ENCODE measurements around the gene CPED1.
"Not testable (repeated sequence)": the region's sequence is repeated elsewhere in the genome, so short reads cannot be mapped to it uniquely, and the experiment has no call there.

Gene CPED1

DNA sequence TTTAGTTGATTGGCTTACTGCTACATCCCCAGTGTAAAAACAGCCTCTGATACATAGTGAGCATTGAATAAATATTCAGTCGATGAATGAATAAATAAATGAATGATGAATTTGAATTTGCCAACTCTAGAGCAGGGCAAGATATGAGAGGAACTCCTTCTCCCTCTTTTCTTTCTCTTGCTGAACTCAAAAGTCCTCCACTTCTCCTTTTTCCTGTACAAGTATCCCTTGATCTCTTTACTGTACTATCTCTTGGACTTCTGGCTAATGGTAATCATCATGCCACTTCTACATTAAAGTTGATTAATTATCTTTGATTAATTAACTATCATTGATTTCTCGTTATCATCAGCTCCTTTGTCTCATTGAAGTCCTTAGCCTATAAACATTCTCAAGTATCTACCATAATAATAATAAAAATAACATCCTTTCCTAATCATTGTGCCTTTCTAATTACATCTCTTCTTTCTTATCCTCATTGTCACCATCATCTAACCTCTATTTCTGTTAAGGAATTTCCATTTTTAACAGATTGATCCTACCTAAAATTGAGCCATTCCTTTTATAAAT lies 10.6 kb downstream of the CPED1 start:
- Mint-ChIP-seq H3K4me3 (no peak overlapping the region), H3K9me3 (no peaks in the 10 kb centered on the region), H3K4me1 (peaks cover 16% of the 10 kb centered on the region), H3K36me3 (no peaks in the 10 kb centered on the region), H3K27ac (no peak overlapping the region)
- ATAC-seq (no peak), DNase-seq (ENCODE audit: low spot score in 2 of 2) (no peak)

DNA sequence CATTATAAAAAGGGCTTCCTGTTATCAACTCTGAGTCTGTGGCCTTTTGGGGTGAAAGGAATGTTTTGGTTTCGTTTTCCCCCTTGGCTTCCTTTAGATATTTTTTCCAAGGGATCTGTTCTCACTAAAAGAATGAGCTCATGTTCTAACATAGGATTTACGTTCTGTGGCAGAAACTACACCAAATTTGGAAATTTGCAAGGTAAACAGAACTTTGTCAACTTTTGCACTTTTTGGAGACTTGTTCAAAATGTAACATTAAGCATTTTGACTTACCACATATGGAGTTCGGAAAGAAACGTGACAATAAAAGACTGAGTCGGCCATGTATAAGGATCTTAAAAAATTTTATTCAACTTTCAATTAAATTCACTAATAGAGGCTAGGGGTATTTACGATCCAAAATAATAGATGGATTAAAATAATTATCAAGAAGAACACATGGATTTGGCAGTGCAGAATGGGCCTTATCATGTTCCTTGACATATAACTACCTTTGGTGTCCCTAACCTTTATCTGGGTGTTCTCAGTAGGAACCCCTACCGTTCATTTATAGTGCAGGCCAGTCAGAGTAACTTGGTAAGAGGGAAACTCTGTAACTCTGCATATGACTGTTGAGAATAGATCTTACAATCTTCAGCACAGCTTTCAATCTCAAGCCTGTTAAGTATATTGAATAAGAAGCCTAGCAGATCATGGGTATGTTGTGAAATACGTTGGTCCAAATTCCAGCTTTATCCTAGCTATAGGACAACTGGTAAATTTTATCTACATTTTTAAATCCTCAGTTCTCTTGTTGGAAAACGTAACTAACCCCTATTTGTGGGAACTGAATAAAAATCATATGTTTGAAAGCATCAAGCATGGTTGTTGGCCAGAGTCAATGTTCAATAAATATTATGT lies 11.8 kb downstream of the CPED1 start:
- Mint-ChIP-seq H3K27ac (no peak overlapping the region), H3K4me3 (no peak overlapping the region)

DNA sequence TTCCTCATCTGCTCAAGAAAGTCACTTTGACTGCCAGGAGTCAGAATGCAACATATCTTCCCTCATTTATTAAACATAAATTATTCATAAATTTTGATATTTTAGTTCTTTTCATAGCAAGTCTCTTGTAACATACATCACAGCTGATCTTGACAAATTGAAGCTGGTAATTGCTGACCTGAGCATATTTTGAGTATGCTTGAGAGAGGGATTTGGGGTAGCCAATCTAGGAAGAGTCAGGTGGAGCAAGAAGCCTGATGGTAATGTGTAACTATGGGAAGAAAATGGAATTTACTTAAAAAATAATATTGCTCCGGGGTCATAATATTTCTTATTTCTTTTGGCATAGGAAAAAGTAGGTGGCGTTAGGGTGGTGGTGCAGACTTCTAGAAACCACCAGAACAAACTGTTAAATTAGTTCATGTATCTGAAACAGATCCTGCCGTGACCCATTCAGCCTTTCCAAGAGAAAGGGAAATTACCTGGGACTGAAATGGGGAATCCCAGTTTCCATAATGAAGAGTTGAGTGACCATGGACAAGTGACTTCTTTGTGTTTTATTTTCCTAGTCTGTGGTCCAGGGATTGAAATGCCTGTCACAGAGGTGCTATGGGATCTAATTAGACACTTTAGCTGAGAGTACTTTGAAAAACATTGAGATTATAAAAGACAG lies 12.9 kb downstream of the CPED1 start:
- ATAC-seq (no peak), DNase-seq (ENCODE audit: low spot score in 2 of 2) (no peak)
- no peak overlapping the region for H3K27ac Mint-ChIP-seq
- H3K4me3 Mint-ChIP-seq, result no peak overlapping the region
- H3K4me1 Mint-ChIP-seq, result peaks cover 8% of the 10 kb centered on the region
- H3K9me3 Mint-ChIP-seq, result no peaks in the 10 kb centered on the region
- no peaks in the 10 kb centered on the region for H3K36me3 Mint-ChIP-seq

More for the DNA sequence above, 11.8 kb downstream of the CPED1 start:
- H3K36me3 Mint-ChIP-seq, result no peaks in the 10 kb centered on the region
- no peaks in the 10 kb centered on the region for H3K9me3 Mint-ChIP-seq
- ATAC-seq (no peak), DNase-seq (ENCODE audit: low spot score in 2 of 2) (no peak)
- peaks cover 16% of the 10 kb centered on the region for H3K4me1 Mint-ChIP-seq

DNA sequence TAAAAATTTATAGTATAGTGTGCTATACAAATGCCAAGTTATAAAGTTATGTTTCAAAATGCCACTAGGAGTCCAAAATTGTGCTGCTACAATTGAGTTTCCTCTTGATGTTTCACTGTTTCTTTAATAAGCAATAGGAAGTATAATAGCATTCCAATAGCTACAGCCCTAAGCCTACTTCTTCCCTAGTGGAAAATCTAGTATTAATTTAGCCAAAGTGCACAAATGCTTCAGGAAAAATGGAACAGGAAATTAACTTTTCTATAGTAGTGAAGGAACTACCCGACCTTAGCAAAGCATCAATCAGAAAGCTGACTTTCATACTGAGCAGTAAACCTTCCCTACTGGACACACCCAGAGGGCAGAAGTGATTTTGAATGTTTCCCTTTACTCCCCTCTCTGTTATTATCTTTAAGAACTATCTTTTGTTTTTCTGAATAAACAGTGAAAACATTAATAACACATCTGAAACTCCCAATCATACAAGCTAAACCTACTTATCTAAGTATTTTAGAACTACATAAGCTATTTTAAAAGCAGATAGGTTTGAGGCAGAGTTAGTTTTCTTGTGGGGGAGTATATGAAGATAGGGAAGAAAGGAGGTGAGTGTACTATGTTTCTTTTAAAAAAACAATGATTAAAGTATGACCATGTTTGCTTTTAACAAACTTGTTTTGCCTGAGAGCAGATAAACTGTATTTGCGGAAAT lies 13.7 kb downstream of the CPED1 start:
- H3K4me3 Mint-ChIP-seq, result no peak overlapping the region
- H3K4me1 Mint-ChIP-seq, result no peaks in the 10 kb centered on the region
- DNase-seq (ENCODE audit: low spot score in 2 of 2), result no peak
- no peak overlapping the region for H3K27ac Mint-ChIP-seq
- H3K9me3 Mint-ChIP-seq, result no peaks in the 10 kb centered on the region
- no peak for ATAC-seq
- H3K36me3 Mint-ChIP-seq, result no peaks in the 10 kb centered on the region

DNA sequence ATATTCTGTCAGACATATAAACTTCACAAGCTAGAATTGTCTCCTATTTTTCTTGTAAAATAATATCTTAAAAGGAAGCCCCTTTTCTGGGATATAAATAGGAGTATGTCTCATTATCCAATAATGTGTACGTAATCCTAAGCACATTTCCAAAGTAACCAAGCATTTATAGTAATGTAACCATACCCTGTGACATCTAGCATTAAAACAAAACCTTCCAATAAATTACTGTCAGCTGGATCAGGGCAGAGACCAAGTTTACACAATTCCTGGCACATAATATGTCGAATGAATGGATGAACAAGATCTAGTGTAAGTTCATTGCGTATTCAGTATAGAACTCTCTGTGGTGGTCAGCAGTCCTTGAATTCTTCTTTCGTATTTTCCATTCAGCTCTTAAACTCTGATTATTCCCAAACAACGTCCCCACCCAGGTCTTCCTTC lies 14.3 kb downstream of the CPED1 start:
- DNase-seq (ENCODE audit: low spot score in 2 of 2) (no peak), ATAC-seq (no peak)
- no peaks in the 10 kb centered on the region for H3K36me3 Mint-ChIP-seq
- no peak overlapping the region for H3K27ac Mint-ChIP-seq
- H3K4me3 Mint-ChIP-seq, result no peak overlapping the region
- H3K9me3 Mint-ChIP-seq, result no peaks in the 10 kb centered on the region
- no peaks in the 10 kb centered on the region for H3K4me1 Mint-ChIP-seq

DNA sequence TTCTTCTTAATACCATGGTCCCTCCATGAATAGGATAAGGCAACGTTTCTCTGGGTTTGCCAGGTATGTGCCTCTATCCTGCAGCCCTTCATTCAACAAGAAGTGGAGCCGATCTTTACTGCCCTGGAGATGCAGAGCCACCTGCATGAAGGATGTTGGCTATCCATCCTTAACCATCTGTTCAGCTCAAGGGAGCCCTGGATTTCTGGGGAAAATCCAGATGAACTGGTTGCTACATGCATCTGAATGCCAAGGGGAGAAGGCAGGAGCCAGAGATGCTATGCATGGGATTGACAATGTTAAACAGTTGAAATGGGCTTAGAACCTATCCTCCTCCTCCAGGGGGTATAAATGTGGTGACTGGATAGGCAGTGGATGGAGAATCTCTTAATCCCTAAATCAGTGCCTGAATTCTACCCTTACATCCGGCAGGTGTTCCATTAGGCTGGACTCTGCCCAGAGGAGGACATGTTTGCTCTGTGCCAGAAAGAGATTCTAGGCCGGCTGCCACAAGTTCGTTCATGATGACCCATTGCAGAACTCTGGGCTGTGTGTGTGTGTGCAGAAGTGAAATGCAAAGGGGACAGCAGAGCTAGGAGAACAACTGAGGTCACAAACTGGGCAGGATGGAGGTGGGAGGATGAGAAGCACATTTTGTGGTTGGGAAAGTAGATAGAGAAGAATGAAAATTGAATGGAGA lies 15.6 kb downstream of the CPED1 start:
- DNase-seq (ENCODE audit: low spot score in 2 of 2) (no peak), ATAC-seq (no peak)

DNA sequence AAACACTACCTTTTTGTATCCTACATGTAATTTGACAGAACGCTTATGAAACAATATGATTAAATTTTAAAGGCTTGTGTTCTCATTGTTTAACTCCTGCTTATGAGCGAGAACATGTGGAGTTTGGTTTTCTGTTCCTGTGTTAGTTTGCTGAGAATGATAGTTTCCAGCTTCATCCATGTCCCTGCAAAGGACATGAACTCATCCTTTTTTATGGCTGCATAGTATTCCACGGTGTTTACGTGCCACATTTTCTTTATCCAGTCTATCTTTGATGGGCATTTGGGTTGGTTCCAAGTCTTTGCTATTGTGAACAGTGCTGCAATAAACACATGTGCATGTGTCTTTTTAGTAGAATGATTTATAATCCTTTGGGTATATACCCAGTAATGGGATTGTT lies 16.5 kb downstream of the CPED1 start:
- not testable (repeated sequence) for H3K4me3 Mint-ChIP-seq; H3K27ac Mint-ChIP-seq; H3K4me1 Mint-ChIP-seq; ATAC-seq; DNase-seq (ENCODE audit: low spot score in 2 of 2); H3K9me3 Mint-ChIP-seq; H3K36me3 Mint-ChIP-seq

More for the DNA sequence above, 15.6 kb downstream of the CPED1 start:
- Mint-ChIP-seq H3K27ac (no peak overlapping the region), H3K36me3 (no peaks in the 10 kb centered on the region), H3K4me1 (no peaks in the 10 kb centered on the region), H3K4me3 (no peak overlapping the region), H3K9me3 (no peaks in the 10 kb centered on the region)

DNA sequence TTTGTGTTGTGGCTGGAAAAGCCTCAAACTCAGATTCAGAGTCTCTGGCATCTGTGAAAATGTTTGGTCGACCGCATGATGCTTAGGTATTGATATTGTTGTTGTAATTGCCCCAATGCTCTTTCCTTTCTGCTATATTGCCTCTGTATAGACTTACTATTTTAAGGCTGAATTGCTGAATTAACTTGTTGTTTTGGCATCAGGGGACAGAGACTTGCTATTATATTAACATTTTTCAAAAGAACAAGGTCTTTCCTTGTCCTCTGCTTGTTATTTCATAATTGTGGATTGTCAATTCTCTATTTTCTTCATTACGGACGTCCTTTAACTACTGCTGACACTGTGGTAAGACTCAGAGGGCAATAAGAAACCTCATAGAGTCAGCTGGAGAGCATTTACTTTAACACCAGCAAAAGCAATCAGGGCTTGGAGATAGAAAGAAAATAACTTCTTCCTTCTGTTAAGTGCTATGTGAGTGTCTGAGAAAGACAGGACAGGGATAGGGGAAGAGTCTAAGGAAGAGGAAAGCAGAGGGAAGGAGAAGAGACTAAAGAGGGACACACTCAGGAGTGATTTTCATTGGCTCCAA lies 17.6 kb downstream of the CPED1 start:
- DNase-seq (ENCODE audit: low spot score in 2 of 2), result no peak
- Mint-ChIP-seq H3K4me3 (no peak overlapping the region), H3K4me1 (no peaks in the 10 kb centered on the region), H3K36me3 (no peaks in the 10 kb centered on the region), H3K9me3 (no peaks in the 10 kb centered on the region), H3K27ac (no peak overlapping the region)
- ATAC-seq, result no peak

DNA sequence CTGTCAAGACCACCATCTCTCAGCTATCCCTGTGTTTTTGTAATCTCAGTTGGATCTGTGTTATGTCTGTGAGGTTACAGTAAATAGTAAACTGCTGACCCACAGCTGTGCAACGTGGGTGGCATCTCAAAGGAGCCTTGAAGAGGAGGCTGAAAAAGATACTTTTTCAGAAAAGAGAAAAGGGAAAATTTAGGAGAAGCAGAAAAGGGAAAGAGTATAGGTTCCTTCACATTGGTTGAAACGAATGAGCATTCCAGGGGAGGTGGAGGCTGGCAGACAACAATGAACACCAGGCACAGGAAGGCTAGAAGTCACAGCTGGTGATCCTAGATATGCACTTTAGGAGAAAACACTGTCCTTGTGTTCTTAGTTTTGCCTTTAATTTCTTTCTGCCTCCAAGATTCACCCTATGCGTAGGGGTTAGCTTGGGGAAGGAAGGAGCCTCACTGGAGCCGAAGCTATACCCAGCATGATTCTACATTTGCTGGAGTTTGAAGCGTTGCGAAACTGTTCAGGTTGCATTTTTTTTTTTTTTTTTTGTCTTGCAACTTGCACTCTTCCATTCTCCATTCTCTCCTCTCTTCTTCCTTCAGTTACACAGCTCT lies 18.3 kb downstream of the CPED1 start:
- Mint-ChIP-seq H3K27ac (no peak overlapping the region), H3K9me3 (no peaks in the 10 kb centered on the region), H3K36me3 (no peaks in the 10 kb centered on the region), H3K4me1 (no peaks in the 10 kb centered on the region), H3K4me3 (no peak overlapping the region)
- DNase-seq (ENCODE audit: low spot score in 2 of 2) (no peak), ATAC-seq (no peak)

DNA sequence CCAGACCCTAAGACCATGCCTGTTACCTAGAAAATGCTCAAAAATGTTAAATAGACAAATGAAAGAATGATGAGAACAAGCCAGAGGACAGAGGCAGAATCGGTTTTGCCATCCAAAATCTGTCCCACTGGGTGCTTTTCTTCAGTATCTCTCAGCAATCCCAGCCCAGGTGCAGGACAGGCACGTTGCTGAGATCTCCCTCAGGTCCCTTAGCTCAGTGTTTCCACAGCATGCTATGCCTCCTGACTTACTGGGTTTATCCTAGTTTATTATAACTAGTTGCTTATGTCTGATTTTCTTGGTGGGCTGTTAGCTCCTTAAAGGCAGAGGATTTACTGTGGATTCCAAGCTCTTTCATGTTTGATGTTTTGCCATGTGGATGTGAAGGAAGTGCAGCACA lies 20.3 kb downstream of the CPED1 start:
- Mint-ChIP-seq H3K4me1 (no peaks in the 10 kb centered on the region), H3K36me3 (no peaks in the 10 kb centered on the region), H3K4me3 (no peak overlapping the region), H3K27ac (no peak overlapping the region), H3K9me3 (no peaks in the 10 kb centered on the region)
- DNase-seq (ENCODE audit: low spot score in 2 of 2) (no peak), ATAC-seq (no peak)

DNA sequence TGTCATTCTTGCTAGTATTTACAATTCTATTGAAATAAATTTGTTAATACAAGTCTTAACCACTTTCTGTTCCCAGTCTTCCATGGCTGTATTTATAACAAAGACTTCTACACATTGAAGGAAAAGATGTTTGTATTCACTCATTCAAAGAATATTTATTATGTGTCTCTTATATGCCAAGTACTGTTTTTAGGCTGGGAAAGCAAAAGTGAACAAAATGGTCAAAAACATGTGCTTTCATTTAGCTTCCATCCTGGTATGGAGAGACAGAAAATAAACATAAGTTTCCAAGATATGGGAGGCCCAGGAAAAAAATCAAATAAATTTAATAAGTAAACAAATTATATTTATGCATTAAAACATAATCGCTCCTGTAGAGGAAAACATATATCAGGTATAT lies 22.9 kb downstream of the CPED1 start:
- no peaks in the 10 kb centered on the region for H3K9me3 Mint-ChIP-seq
- no peaks in the 10 kb centered on the region for H3K36me3 Mint-ChIP-seq
- no peak overlapping the region for H3K4me3 Mint-ChIP-seq
- H3K27ac Mint-ChIP-seq, result no peak overlapping the region
- DNase-seq (ENCODE audit: low spot score in 2 of 2) (no peak), ATAC-seq (no peak)
- H3K4me1 Mint-ChIP-seq, result no peaks in the 10 kb centered on the region

DNA sequence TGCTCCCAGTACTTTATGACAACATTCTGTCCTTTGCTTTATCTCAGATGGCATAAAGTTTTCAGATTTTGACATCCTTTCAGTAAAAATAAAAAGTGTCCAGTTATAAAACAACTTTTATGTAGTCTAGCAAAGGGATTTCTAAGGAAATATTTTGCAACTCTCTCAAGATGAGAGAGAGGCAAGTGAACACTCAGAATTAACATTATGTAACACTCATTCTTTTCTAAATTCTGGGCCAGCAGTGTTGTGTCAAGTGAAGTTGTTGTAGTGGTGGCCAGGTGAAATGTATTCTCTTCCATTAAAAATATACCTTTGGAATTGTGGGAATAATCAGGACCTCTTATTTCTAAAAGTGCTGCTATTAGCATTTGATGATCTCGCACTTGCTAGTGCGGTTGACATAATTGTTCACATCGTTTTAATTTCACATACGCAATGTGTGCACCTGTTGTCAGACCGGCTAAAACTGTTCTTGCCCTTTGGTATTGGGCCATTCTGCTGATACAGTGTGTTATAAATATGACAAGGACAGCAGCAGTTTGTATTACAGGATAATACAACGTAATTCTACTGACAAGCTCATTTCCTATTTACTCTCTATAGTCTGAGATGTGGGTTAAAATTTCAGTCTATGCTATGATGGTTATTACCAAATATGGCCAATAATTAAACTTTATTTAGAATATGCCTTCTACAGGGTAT lies 23.8 kb downstream of the CPED1 start:
- no peaks in the 10 kb centered on the region for H3K9me3 Mint-ChIP-seq
- no peaks in the 10 kb centered on the region for H3K4me1 Mint-ChIP-seq
- H3K4me3 Mint-ChIP-seq, result no peak overlapping the region
- H3K27ac Mint-ChIP-seq, result no peak overlapping the region
- no peak for DNase-seq (ENCODE audit: low spot score in 2 of 2)
- no peak for ATAC-seq
- no peaks in the 10 kb centered on the region for H3K36me3 Mint-ChIP-seq

DNA sequence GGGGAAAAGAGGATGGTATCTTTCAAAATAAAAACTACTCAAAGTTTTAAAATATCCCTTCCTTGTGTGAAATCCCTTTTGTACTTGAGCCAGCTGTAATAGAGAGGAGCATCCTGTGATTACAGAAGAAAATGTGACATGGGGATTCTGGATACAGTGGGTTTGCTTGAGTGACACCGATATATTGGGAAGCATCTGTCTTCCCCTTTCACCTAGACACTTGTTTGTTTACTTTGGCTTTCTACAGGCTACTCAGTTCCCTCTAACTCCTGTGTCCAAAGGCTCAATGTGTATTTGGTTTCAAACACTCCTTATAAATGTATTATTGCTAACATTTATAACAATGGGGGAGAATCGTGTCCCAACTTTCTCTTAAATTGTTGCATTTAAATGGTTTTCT lies 24.4 kb downstream of the CPED1 start:
- Mint-ChIP-seq H3K27ac (no peak overlapping the region), H3K4me3 (no peak overlapping the region), H3K9me3 (no peaks in the 10 kb centered on the region), H3K36me3 (no peaks in the 10 kb centered on the region), H3K4me1 (no peaks in the 10 kb centered on the region)
- ATAC-seq (no peak), DNase-seq (ENCODE audit: low spot score in 2 of 2) (no peak)

DNA sequence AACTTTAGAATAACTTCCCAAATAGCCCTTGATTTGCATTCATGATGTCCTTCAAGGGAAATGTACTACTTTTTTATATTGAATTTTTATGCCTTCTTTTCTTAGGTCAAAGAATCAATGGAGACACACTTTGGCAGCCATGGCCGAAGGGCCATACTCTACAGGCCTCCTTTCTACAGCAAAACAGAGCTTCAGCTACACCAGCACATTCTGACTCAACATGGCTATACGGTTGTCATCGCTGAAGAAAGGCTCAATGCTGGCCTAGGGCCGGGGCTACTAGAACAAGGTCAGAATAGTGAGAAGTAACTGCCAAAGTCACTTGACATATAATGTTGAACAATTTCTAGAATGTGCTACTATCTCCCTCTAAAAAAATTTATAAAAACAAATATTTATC lies 27.0 kb downstream of the CPED1 start:
- no peaks in the 10 kb centered on the region for H3K36me3 Mint-ChIP-seq
- no peaks in the 10 kb centered on the region for H3K4me1 Mint-ChIP-seq
- H3K4me3 Mint-ChIP-seq, result no peak overlapping the region
- H3K9me3 Mint-ChIP-seq, result no peaks in the 10 kb centered on the region
- no peak overlapping the region for H3K27ac Mint-ChIP-seq
- ATAC-seq, result no peak
- no peak for DNase-seq (ENCODE audit: low spot score in 2 of 2)

Measured in stimulated activated effector memory CD8-positive, alpha-beta T cell treated with anti-CD3 and anti-CD28 coated beads, Interleukin-12 subunit alpha, Interleukin-12 subunit beta, amount 100 ng/mL, for 72 hours (primary cell).